C1 segment of cervical spinal cord (tissue), 14 donors: ENCODE results near the gene CACNA1E.

ENCODE experiments used
- DNase-seq, 14 donors: peaks; one replicate each; lab custom pipeline; 2025; lab: John Stamatoyannopoulos, UW

CACNA1E gene

GRCh38 chr1:181577475-181577874 lies 94.2 kb downstream of the CACNA1E start:
- no peak for DNase-seq

- DNase-seq = no peak
Measured at GRCh38 chr1:181583598-181583997, 100.3 kb downstream of the CACNA1E start.

GRCh38 chr1:181587870-181588438 lies 104.6 kb downstream of the CACNA1E start:
- no peak for DNase-seq

- DNase-seq = no peak
Measured at GRCh38 chr1:181588631-181589030, 105.3 kb downstream of the CACNA1E start.

DNA sequence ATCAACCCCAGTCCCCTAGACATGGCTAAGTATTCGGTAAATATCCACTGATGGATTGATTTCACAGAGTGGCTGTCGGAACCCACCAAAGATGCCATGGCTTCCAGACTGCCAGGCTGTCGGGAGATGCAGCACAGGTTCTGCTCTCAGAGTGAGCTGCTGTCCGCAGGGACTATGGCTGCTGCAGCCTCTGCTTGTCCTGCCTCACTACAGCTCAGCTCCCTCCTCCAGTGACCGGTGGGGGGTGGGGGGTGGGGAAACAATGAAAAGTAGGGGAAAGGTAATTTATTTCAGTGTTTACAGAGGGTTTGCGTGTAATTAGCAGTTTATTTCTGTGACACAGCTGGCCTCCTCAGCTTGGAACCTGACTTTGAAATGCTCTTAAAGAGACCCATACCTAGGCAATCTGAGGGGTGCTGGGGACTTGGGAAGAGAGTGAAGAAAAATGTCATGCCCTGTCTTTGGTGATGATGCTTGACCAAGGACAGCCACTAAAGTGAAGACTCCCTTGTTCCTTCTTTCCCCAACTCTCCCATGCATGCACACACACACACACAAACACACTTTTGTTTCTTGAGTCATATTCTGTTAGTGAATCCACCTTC lies 109.0 kb downstream of the CACNA1E start:
- no peak for DNase-seq

DNA sequence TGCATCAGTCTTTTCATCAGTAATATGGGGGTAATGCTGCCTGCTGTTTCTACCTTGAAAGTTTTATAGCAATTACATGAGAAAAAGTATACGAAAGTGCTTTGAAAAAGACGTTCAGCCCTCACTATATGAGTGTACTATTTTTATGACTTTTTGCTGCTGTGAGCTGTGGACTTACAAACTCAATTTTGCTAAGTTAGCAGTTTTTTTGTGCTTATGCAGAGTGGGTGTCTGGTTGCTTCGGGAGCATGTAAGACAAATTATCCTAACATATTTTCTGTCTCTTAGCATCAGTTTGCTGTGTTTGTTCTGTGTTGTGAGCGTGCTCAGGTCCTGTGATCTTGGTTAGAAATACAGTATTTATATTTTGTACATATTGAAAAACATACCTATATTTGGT lies 109.7 kb downstream of the CACNA1E start:
- no peak for DNase-seq

GRCh38 chr1:181594553-181594952 lies 111.2 kb downstream of the CACNA1E start:
- no peak for DNase-seq

- DNase-seq = no peak
Measured at GRCh38 chr1:181595234-181595633, 111.9 kb downstream of the CACNA1E start.

DNA sequence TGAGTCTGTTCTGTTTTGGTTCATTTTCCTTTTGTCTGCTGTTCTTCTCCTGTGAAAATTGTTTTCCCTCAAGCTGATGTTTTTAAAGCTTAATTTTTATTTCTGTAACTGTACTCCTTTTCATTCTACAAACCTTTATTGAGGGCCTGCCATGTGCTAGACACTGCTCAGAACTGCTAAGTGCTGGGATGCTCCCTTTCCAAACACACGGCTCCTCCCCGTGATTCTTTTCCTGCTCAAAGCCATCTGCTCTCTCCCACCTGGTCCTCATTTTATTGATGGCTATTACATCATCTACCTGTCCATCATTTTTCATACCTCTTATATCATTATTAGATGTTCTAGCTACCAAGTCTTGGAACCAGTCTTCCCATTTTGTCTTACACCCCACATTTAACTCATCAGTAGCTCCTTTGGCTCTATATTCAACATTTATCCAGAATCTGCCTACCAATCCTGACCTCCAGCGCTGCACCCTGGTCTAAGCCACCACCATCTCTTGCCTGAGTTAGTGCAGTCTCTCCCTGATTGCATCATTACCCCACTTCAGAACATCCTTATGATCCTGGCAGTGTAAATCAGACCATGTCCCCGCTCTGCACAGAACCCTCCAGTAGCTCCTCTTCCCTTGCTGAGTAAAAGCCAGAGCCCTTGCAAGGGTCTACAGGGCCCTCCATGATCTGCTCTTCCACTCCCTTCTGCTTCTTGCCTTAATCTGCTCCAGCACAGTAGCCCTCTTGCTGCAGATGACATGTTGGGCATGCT lies 118.1 kb downstream of the CACNA1E start:
- no peak for DNase-seq

DNA sequence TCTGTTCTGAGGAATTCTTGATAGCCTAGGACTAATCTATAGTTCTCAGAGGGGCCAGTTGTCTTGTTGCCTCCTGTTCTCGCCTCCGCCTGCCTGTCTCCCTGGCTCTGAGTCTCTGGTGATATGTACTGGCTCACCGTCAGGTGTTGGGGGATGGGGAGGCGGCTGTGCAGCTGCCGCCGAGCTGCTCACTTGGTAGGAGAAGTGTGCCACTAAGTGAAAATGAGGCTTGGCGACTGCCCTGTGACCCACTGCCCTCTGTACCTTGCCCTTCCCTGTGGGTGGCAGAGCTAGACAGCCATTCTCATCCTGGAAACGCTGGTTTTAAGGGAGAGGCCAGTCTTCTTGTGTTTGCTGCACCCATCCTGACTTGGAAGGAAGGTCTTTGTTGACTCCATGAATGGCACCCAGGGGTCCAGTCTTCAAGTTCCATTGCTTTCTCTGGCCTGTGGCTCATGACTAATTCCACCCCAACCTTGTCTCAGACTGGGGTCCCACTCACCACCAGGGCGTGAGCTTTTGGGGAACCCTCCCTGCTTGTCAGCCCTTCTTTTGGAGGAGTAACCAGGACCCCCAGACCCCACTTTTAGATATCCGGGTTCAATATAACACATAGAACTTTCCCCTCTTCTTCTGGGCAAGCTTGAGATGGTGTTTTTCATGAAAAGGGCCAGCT lies 120.6 kb downstream of the CACNA1E start:
- DNase-seq = no peak

- peak in 1 of 14 donors; percentile 5 for DNase-seq
Measured at GRCh38 chr1:181604482-181605249, 121.3 kb downstream of the CACNA1E start.

GRCh38 chr1:181607524-181607923 lies 124.2 kb downstream of the CACNA1E start:
- no peak for DNase-seq

DNA sequence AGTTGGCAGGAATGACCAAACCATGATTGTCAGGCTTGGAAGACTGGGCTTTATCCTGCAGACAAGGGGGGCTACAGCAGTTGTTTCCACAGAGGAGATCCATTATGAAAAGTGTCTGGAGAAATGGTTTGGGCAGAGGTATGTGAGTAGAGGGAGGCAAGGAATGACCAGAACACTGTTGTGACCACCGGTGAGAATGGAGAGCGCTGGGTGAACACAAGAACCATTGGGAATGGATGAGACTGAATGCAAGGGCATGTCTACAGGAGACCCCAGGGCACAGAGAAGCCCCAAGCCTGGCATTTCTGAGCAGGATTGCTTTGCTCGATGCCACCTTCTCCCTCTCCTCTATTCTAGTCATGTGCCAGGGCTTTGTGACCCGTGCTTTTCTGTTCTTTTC lies 125.1 kb downstream of the CACNA1E start:
- no peak for DNase-seq

DNA sequence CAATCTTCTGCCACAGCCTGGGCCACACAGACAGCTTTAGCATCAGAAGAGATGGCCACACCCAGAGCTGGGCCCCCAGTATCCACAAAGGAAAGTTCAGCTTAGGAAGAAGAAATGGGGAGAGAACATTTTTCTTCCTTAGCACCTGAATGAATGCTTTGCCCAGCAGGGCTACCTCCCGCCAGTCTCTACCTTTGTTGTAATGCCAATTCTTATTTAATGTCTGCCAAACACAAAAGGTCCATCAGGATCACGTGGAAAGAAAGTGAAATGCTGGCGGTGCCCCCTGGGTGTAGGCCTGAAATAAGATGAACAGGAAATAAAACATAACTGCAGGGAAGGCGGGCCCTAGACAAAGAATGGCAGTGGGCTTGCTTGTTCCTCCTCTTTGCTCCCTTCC lies 125.6 kb downstream of the CACNA1E start:
- no peak for DNase-seq

DNA sequence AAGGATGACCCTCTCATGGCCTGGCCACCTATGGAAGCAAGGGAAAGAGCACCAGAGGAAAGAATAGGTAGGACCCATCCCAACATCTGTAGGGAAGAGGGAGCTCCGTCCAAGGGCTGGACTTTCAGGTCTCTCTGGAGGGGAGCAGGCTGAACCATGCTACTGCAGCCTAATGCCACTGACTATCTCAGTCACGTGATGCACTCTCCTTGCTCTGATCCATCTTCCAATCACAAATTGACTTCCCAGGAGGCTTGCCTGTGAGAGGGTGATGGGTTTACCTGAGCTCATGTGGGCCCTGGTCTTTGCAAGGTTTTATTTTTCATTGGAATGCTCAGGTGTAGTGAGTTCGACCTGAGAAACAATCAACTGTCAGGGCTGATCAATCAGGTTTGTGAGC lies 128.8 kb downstream of the CACNA1E start:
- DNase-seq = no peak

- DNase-seq = no peak
Measured at GRCh38 chr1:181618559-181618958, 135.2 kb downstream of the CACNA1E start.

DNA sequence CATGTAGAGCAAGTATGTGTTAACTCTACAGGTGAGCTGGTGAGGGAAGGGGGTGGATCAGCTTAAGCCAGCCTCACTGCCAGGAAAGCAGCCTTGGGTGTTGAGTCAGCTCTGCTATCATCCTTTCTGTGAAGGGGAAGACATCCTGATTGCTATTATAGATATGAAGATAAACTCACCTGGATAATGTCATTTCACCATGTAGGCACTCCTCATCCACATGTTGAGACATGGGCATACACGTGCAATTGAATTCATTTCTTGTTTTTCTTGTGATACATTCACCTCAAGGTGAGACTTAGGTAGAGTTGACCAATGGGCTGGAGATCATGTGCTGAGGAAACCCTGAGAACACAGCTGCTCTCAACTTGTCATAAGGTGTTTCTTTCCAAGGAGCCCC lies 136.9 kb downstream of the CACNA1E start:
- no peak for DNase-seq

- DNase-seq = no peak
Measured at GRCh38 chr1:181623850-181624249, 140.5 kb downstream of the CACNA1E start.

GRCh38 chr1:181626279-181626938 lies 143.1 kb downstream of the CACNA1E start:
- no peak for DNase-seq

DNA sequence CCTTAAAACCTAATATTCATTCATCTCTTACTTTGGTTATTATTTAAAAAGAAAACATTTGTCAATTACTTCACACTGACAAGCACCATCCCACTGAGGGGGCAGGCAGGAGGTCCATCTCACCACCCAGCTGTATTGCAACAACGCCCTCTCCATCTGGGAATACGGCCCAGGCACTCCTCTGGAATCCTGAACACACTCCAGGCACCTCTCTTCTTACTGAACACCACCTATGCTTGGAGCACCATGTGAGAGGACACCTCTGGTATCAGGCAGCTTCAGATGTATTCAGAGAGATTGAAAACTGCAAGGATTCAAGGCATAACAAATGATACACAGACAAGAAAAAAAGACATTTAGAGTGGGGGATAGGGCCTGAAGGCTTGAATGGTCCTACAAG lies 147.1 kb downstream of the CACNA1E start:
- DNase-seq = no peak

DNA sequence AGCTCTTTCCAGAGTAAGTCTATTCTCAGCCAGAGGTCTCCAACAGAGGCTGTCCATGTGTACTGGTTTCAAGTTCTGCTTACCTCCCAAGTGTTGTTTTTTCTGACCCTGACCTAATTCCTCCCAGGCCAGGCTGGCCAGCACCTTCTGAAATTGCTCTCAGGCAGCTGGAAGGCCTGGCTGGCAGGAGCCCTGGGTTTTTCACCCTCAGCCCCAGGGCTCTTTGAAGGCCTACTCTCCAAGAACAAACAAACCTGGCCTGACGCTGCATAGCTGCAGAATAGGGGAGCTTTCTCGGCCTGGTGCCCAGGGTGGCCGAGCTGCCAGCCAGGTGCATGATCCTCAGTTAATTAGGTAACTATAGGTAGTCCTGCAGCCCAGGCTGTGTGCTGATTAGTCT lies 147.5 kb downstream of the CACNA1E start:
- no peak for DNase-seq
